Osteocyte (in vitro differentiated cells): ENCODE results near the gene UBE3B. TPM values are rescaled to one million over a fixed set of nuclear protein-coding genes. Genes with fewer than 3 reads are reported as not detected.
A peak's percentile ranks its signal among the peaks of the same experiment; 100 is the strongest.

Source experiments
- DNase-seq: peaks from one replicate; pipeline ENCODE4 v3.0.0; 2021; ENCODE audit warnings: mixed read lengths; ENCODE audit not compliant: unreplicated experiment; ENCODE audit errors: extremely low spot score
- H3K27ac Mint-ChIP-seq: one replicate; pipeline ENCODE4 v1.8.0; 2021; ENCODE audit warnings: mild to moderate bottlenecking, mixed read lengths; ENCODE audit not compliant: unreplicated experiment
- H3K27me3 Mint-ChIP-seq: one replicate; pipeline ENCODE4 v1.8.0; 2021; ENCODE audit warnings: mixed read lengths; ENCODE audit not compliant: unreplicated experiment
- H3K36me3 Mint-ChIP-seq: one replicate; pipeline ENCODE4 v1.8.0; 2021; ENCODE audit warnings: mixed read lengths; ENCODE audit not compliant: unreplicated experiment
- H3K4me1 Mint-ChIP-seq: one replicate; pipeline ENCODE4 v1.8.0; 2021; ENCODE audit warnings: mixed read lengths; ENCODE audit not compliant: unreplicated experiment
- H3K4me3 Mint-ChIP-seq: one replicate; pipeline ENCODE4 v1.8.0; 2021; ENCODE audit warnings: mild to moderate bottlenecking, moderate library complexity, mixed read lengths; ENCODE audit not compliant: unreplicated experiment
- H3K9me3 Mint-ChIP-seq: one replicate; pipeline ENCODE4 v1.8.0; 2021; ENCODE audit warnings: mixed read lengths; ENCODE audit not compliant: unreplicated experiment
- CTCF ChIP-seq: fragments of 200-600 bp; sonication (generic); IDR thresholded peaks from 2 replicates; pipeline ENCODE4 v1.5.0; 2021; ENCODE audit warnings: antibody characterized with exemption, mild to moderate bottlenecking, moderate library complexity
- total RNA-seq: library from RNA; stranded (reverse); gene quantifications from 2 replicates; pipeline ENCODE4 v1.2.1, GENCODE V29; 2021

UBE3B gene
- total RNA-seq, 1 donor from 2014 or later = 33.0 TPM

- no peak for DNase-seq
- no peaks in the 10 kb centered on the region for H3K36me3 Mint-ChIP-seq
- peak overlapping the region; percentile 97 for H3K4me3 Mint-ChIP-seq
- no peaks in the 10 kb centered on the region for H3K9me3 Mint-ChIP-seq
- peaks cover 34% of the 10 kb centered on the region for H3K4me1 Mint-ChIP-seq
- H3K27me3 Mint-ChIP-seq = no peaks in the 10 kb centered on the region
- H3K27ac Mint-ChIP-seq = peak overlapping the region; percentile 99
- no peak for TF ChIP-seq CTCF
Measured at GRCh38 chr12:109477963-109478315, 505 bp downstream of the UBE3B start.

- H3K27ac Mint-ChIP-seq = no peak overlapping the region
Measured at GRCh38 chr12:109479761-109480160, 2.3 kb downstream of the UBE3B start.

GRCh38 chr12:109480356-109480755, 2.9 kb downstream of the UBE3B start:
- no peak for TF ChIP-seq CTCF
- DNase-seq = no peak
- no peak overlapping the region for H3K27ac Mint-ChIP-seq
- H3K9me3 Mint-ChIP-seq = no peaks in the 10 kb centered on the region
- peaks cover 7% of the 10 kb centered on the region for H3K36me3 Mint-ChIP-seq
- no peak overlapping the region for H3K4me3 Mint-ChIP-seq
- H3K27me3 Mint-ChIP-seq = no peaks in the 10 kb centered on the region
- peaks cover 29% of the 10 kb centered on the region for H3K4me1 Mint-ChIP-seq

More at GRCh38 chr12:109479761-109480160, 2.3 kb downstream of the UBE3B start:
- peaks cover 31% of the 10 kb centered on the region for H3K4me1 Mint-ChIP-seq
- H3K4me3 Mint-ChIP-seq = no peak overlapping the region
- no peaks in the 10 kb centered on the region for H3K9me3 Mint-ChIP-seq
- DNase-seq = no peak
- H3K36me3 Mint-ChIP-seq = peaks cover 7% of the 10 kb centered on the region
- TF ChIP-seq CTCF = no peak
- H3K27me3 Mint-ChIP-seq = no peaks in the 10 kb centered on the region

GRCh38 chr12:109481863-109482262, 4.4 kb downstream of the UBE3B start:
- Mint-ChIP-seq H3K4me1 (peaks cover 15% of the 10 kb centered on the region), H3K27ac (no peak overlapping the region), H3K27me3 (no peaks in the 10 kb centered on the region), H3K36me3 (peaks cover 14% of the 10 kb centered on the region), H3K4me3 (no peak overlapping the region), H3K9me3 (no peaks in the 10 kb centered on the region)
- no peak for DNase-seq
- no peak for TF ChIP-seq CTCF

GRCh38 chr12:109482491-109482890, 5.1 kb downstream of the UBE3B start:
- H3K4me1 Mint-ChIP-seq = peaks cover 13% of the 10 kb centered on the region
- no peaks in the 10 kb centered on the region for H3K27me3 Mint-ChIP-seq
- no peak for DNase-seq
- H3K4me3 Mint-ChIP-seq = no peak overlapping the region
- H3K36me3 Mint-ChIP-seq = peaks cover 17% of the 10 kb centered on the region
- no peak for TF ChIP-seq CTCF
- H3K9me3 Mint-ChIP-seq = no peaks in the 10 kb centered on the region
- H3K27ac Mint-ChIP-seq = no peak overlapping the region
